ENCODE data around the gene IFNAR1.

IFNAR1 gene

GRCh38 chr21:33402001-33402979 lies 77.5 kb downstream of the IFNAR1 start:
- peak; percentile 50 for DNase-seq (ENCODE audit: low spot score)

GRCh38 chr21:33403128-33403785 lies 78.5 kb downstream of the IFNAR1 start, which contains the start of gene IFNGR2:
IFNGR2 (plus strand) TSS chr21:33403413; CDS start chr21:33403544, 131 bp downstream.
- no peak for DNase-seq (ENCODE audit: low spot score)

GRCh38 chr21:33403786-33404585 lies 79.2 kb downstream of the IFNAR1 start:
- peak; percentile 61 for DNase-seq (ENCODE audit: low spot score)

GRCh38 chr21:33406493-33406892 lies 81.7 kb downstream of the IFNAR1 start:
- no peak for DNase-seq (ENCODE audit: low spot score)

Data from cerebellar cortex (tissue), 1 donor.